WTC11 (cell line): ENCODE measurements around the gene PRR5L. TPM values are rescaled to one million over a fixed set of nuclear protein-coding genes. Genes with fewer than 3 reads are reported as not detected.
A peak's percentile ranks its signal among the peaks of the same experiment; 100 is the strongest.

Source experiments
- ATAC-seq: fragments of 200-7000 bp; cut with Tn5 transposase; 2 replicates; pipeline ENCODE4 v1.10.0; 2021; ENCODE audit warnings: mild to moderate bottlenecking, moderate library complexity
- CTCF ChIA-PET: fragments of 300-600 bp; sonication (Branson Sonifier 250); formaldehyde crosslinking; loops from one replicate; lab custom pipeline; 2021; ENCODE audit warnings: antibody characterized with exemption; lab: Charles Lee
- POLR2A ChIA-PET: fragments of 350-600 bp; sonication (Branson Sonifier 250); formaldehyde crosslinking; loops from one replicate; lab custom pipeline; 2021; ENCODE audit warnings: antibody characterized with exemption; lab: Charles Lee
- DNase-seq: peaks from one replicate; pipeline ENCODE4 v3.0.0; 2021; ENCODE audit warnings: low spot score
- H3K27ac Mint-ChIP-seq: 2 replicates; pipeline ENCODE4 v1.8.0; 2021; ENCODE audit warnings: mixed read lengths
- H3K27me3 Mint-ChIP-seq: 2 replicates; pipeline ENCODE4 v1.8.0; 2021; ENCODE audit warnings: low read depth, mild to moderate bottlenecking, moderate library complexity, mixed read lengths
- H3K36me3 Mint-ChIP-seq: 2 replicates; pipeline ENCODE4 v1.8.0; 2021; ENCODE audit warnings: mixed read lengths
- H3K4me1 Mint-ChIP-seq: 2 replicates; pipeline ENCODE4 v1.8.0; 2022; ENCODE audit warnings: mixed read lengths
- H3K4me3 Mint-ChIP-seq: 2 replicates; pipeline ENCODE4 v1.8.0; 2021; ENCODE audit warnings: mild to moderate bottlenecking, moderate library complexity, mixed read lengths
- H3K9me3 Mint-ChIP-seq: 2 replicates; pipeline ENCODE4 v1.8.0; 2021; ENCODE audit warnings: mixed read lengths
- ELF4 ChIP-seq: sonication (generic); formaldehyde crosslinking; IDR thresholded peaks from 2 replicates; pipeline ENCODE4 v1.8.1; 2022; ENCODE audit warnings: low read depth, mild to moderate bottlenecking, moderate library complexity, missing genetic modification reagents
- EMX1 ChIP-seq: fragments of 250-450 bp; sonication (Bioruptor Pico); IDR thresholded peaks from 2 replicates; pipeline ENCODE4 v1.8.0; 2021; ENCODE audit warnings: mild to moderate bottlenecking
- ETV6 ChIP-seq: sonication (generic); formaldehyde crosslinking; IDR thresholded peaks from 2 replicates; pipeline ENCODE4 v1.8.1; 2022; ENCODE audit warnings: mild to moderate bottlenecking, missing genetic modification reagents
- FOXJ3 ChIP-seq: sonication (generic); formaldehyde crosslinking; IDR thresholded peaks from 2 replicates; pipeline ENCODE4 v1.9.0; 2021; ENCODE audit warnings: missing genetic modification reagents, mild to moderate bottlenecking, borderline replicate concordance
- JUN ChIP-seq: sonication (generic); formaldehyde crosslinking; IDR thresholded peaks from 2 replicates; pipeline ENCODE4 v1.8.0; 2023; ENCODE audit warnings: mild to moderate bottlenecking, missing genetic modification reagents
- KAT7 ChIP-seq: sonication (generic); formaldehyde crosslinking; IDR thresholded peaks from 2 replicates; pipeline ENCODE4 v1.8.1; 2023; ENCODE audit warnings: missing genetic modification reagents, mild to moderate bottlenecking, borderline replicate concordance
- NR3C1 ChIP-seq: sonication (generic); formaldehyde crosslinking; conservative IDR thresholded peaks from 2 replicates; pipeline ENCODE4 v1.8.1; 2023; ENCODE audit warnings: low read depth, mild to moderate bottlenecking, missing genetic modification reagents
- OVOL2 ChIP-seq: fragments of 250-450 bp; sonication (Bioruptor Pico); IDR thresholded peaks from 2 replicates; pipeline ENCODE4 v1.9.0; 2021; ENCODE audit warnings: mild to moderate bottlenecking, borderline replicate concordance
- PRRX2 ChIP-seq: fragments of 250-450 bp; sonication (Bioruptor Pico); IDR thresholded peaks from 2 replicates; pipeline ENCODE4 v1.8.0; 2021; ENCODE audit warnings: mild to moderate bottlenecking
- SP1 ChIP-seq: sonication (generic); formaldehyde crosslinking; conservative IDR thresholded peaks from 2 replicates; pipeline ENCODE4 v1.8.1; 2022; ENCODE audit warnings: missing genetic modification reagents
- TP53 ChIP-seq: sonication (generic); formaldehyde crosslinking; IDR thresholded peaks from 2 replicates; pipeline ENCODE4 v1.8.1; 2023; ENCODE audit warnings: mild to moderate bottlenecking, missing genetic modification reagents
- ZNF232 ChIP-seq: sonication (generic); formaldehyde crosslinking; IDR thresholded peaks from 2 replicates; pipeline ENCODE4 v1.8.0; 2022; ENCODE audit warnings: mild to moderate bottlenecking, missing genetic modification reagents
- ZNF317 ChIP-seq: sonication (generic); formaldehyde crosslinking; IDR thresholded peaks from 2 replicates; pipeline ENCODE4 v1.8.1; 2023; ENCODE audit warnings: low read depth, mild to moderate bottlenecking, moderate library complexity, missing genetic modification reagents, borderline replicate concordance
- ZNF671 ChIP-seq: fragments of 250-450 bp; sonication (Bioruptor Pico); IDR thresholded peaks from 2 replicates; pipeline ENCODE4 v1.8.0; 2021; ENCODE audit warnings: mild to moderate bottlenecking
- total RNA-seq: library from RNA; stranded (reverse); gene quantifications from 3 replicates; pipeline ENCODE4 v1.2.3, GENCODE V29; 2021
- TF ChIP-seq, protein P1 (sequence below): fragments of 250-450 bp; sonication (Bioruptor Pico); conservative IDR thresholded peaks from 2 replicates; pipeline ENCODE4 v1.9.0; 2021; ENCODE audit warnings: mild to moderate bottlenecking
- TF ChIP-seq, protein P2 (sequence below): sonication (generic); formaldehyde crosslinking; IDR thresholded peaks from 2 replicates; pipeline ENCODE4 v1.8.1; 2022; ENCODE audit warnings: low read depth, mild to moderate bottlenecking, moderate library complexity, missing genetic modification reagents, borderline replicate concordance
- TF ChIP-seq, protein P3 (sequence below): fragments of 200-600 bp; IDR thresholded peaks from 2 replicates; pipeline ENCODE4 v1.8.0; 2022; ENCODE audit warnings: antibody characterized with exemption
- TF ChIP-seq, protein P4 (sequence below): fragments of 250-450 bp; sonication (Bioruptor Pico); IDR thresholded peaks from 2 replicates; pipeline ENCODE4 v2.1.2; 2022; ENCODE audit warnings: mild to moderate bottlenecking, moderate library complexity
- TF ChIP-seq, protein P5 (sequence below): sonication (generic); formaldehyde crosslinking; conservative IDR thresholded peaks from 2 replicates; pipeline ENCODE4 v1.8.1; 2022; ENCODE audit warnings: mild to moderate bottlenecking, missing genetic modification reagents
- TF ChIP-seq, protein P6 (sequence below): sonication (generic); formaldehyde crosslinking; IDR thresholded peaks from 2 replicates; pipeline ENCODE4 v1.8.1; 2023; ENCODE audit warnings: mild to moderate bottlenecking, missing genetic modification reagents, moderate library complexity

Gene PRR5L
- total RNA-seq, 1 experiment from 2014 or later: 3.9 TPM

DNA sequence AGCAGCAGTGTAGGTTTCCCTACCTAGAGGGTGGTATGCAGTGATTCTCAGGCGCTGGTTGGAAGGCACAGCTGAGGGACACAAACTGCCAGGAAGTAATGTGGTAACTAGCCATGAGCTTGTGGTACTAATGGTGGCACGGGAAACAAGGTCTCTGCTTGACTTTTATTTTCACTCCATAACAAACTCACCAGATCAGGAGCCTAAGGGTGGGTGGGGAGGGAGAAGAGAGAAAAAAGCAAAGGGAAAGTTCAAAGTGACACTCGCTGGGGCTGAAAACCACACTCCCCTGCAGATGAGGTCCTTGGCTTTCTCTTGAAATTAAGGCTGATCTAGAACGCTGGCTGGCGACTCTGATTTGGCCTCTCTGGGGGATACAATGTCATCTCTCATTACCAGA, 192.0 kb downstream of the PRR5L start:
- ChIA-PET POLR2A (no interaction called here), CTCF (interaction anchor here (1.0 to 1.7 kb wide), 3 partner anchors 9 to 196 kb away, joined by 3 to 6 read pairs (median 5); no protein-coding TSS in a partner anchor)
- no peaks in the 10 kb centered on the region for H3K9me3 Mint-ChIP-seq
- no peaks in the 10 kb centered on the region for H3K4me1 Mint-ChIP-seq
- H3K4me3 Mint-ChIP-seq: no peak overlapping the region
- H3K36me3 Mint-ChIP-seq: peaks cover 12% of the 10 kb centered on the region
- DNase-seq: no peak
- ATAC-seq: no peak
- H3K27ac Mint-ChIP-seq: no peak overlapping the region
- TF ChIP-seq, protein P1, sequence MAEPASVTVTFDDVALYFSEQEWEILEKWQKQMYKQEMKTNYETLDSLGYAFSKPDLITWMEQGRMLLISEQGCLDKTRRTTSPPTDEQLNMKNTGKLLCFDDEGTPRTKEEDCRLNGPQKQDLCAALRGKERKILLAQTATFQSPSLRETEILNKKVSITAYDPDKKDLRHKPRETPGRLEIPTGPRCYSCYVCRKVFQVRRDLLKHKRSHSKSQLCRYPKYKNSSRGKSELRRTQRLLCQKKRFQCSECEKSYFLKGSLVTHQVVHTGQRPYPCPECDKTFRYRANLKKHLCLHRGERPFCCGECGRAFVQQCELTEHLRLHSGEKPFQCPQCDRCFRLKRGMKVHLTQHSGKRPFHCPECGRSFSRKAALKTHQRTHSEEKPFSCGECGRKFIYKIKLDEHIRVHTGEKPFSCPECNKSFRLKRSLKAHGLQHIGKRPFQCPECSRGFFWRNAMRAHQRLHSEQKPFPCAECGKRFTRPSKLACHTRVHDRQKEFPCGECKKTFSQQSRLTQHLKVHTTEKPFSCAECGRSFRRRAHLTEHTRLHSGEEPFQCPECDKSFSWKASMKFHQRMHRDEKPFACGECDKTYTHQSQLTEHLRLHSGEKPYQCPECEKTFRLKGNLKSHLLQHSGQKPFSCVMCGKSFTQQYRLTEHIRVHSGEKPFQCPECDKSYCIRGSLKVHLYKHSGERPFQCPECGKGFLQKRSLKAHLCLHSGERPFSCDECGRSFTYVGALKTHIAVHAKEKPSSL (CRISPR knock-in tag): no peak
- H3K27me3 Mint-ChIP-seq: no peaks in the 10 kb centered on the region

DNA sequence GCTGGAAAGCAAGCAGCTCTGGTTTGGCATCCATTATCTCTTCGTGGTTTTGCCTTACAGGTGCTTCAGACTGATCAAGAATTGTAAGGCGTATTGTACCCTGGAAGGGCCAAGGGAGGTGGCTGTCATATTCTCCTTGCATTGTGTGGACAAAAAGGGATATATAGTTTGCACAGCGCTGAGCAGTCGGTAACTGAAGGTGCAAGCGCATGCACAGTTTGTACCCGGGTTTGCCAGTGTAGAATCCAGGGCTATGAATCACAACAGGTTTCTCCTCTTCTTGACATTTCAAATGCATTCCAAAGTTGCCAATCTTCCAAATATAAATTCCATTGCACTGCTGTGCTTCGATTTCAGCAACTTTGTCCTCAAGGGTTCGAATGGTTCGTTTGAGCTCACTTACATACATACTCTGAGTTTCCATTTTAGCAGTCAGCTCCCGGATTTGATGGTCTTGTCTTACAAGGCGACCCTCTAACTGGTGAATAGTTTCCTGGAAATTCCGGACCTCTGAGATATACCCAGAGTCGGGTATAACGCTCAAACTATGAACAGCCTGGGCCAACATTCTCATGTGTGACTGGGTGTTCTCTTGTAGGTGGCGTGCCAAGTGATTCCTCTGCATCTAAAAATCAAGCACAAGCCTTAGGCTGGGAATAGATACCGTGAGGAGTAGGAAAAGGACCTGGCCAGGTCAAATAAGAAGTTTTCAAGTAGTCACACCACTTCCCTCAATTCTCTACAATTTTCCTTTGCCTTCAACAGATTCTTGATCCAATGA, 194.1 kb downstream of the PRR5L start:
- H3K4me3 Mint-ChIP-seq: no peak overlapping the region
- H3K9me3 Mint-ChIP-seq: no peaks in the 10 kb centered on the region
- no peak for DNase-seq
- H3K4me1 Mint-ChIP-seq: no peaks in the 10 kb centered on the region
- ATAC-seq: no peak
- TF ChIP-seq, protein P2, sequence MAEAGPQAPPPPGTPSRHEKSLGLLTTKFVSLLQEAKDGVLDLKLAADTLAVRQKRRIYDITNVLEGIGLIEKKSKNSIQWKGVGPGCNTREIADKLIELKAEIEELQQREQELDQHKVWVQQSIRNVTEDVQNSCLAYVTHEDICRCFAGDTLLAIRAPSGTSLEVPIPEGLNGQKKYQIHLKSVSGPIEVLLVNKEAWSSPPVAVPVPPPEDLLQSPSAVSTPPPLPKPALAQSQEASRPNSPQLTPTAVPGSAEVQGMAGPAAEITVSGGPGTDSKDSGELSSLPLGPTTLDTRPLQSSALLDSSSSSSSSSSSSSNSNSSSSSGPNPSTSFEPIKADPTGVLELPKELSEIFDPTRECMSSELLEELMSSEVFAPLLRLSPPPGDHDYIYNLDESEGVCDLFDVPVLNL (CRISPR knock-in tag): no peak
- TF ChIP-seq ELF4 (CRISPR knock-in tag): no peak
- no peak for TF ChIP-seq TP53 (CRISPR knock-in tag)
- no peak for TF ChIP-seq SP1
- TF ChIP-seq JUN (CRISPR knock-in tag): no peak
- TF ChIP-seq KAT7 (CRISPR knock-in tag): no peak
- H3K27ac Mint-ChIP-seq: no peak overlapping the region
- peaks cover 12% of the 10 kb centered on the region for H3K36me3 Mint-ChIP-seq
- POLR2A ChIA-PET: no interaction called here
- CTCF ChIA-PET: no interaction called here
- no peaks in the 10 kb centered on the region for H3K27me3 Mint-ChIP-seq

DNA sequence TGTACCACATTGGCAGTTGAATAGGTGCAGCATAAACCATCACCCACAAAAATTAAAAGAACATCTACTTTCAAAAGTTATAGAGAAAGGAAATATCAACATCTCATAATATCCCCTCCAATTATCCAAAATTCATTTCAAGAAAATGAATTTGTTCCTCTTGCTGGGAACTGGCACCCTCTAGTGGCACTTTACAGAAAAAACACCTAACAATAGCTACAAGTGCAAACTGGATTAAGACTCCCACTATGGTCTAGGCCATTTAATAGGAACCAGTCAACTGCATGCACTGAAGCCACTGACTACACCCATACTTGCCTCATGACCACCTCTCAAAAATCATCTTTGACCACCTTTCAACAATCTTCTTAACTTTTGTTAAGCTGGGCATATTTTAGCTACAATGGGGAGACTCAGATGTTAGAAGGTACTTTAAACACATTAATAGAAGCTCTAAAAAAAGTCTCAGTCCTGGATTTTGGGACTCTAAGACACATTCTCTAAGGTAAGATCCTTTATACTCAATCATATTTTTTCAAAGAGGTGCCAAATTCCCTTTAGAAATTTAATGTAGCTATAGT, 196.7 kb downstream of the PRR5L start:
- ChIA-PET POLR2A (interaction anchor here (0.6 to 0.8 kb wide), 2 partner anchors 201 to 772 kb away, joined by 4 read pairs; no protein-coding TSS in a partner anchor), CTCF (interaction anchor here (0.6 to 2.0 kb wide), 41 partner anchors 8 to 882 kb away, joined by 3 to 49 read pairs (median 5); partner anchors contain the start of genes PRR5L and TRAF6)
- peak; percentile 60 for ATAC-seq
- Mint-ChIP-seq H3K9me3 (no peaks in the 10 kb centered on the region), H3K36me3 (peaks cover 12% of the 10 kb centered on the region), H3K27me3 (no peaks in the 10 kb centered on the region), H3K27ac (no peak overlapping the region), H3K4me1 (no peaks in the 10 kb centered on the region), H3K4me3 (no peak overlapping the region)
- TF ChIP-seq ZNF317 (CRISPR knock-in tag): no peak
- TF ChIP-seq, protein P3, sequence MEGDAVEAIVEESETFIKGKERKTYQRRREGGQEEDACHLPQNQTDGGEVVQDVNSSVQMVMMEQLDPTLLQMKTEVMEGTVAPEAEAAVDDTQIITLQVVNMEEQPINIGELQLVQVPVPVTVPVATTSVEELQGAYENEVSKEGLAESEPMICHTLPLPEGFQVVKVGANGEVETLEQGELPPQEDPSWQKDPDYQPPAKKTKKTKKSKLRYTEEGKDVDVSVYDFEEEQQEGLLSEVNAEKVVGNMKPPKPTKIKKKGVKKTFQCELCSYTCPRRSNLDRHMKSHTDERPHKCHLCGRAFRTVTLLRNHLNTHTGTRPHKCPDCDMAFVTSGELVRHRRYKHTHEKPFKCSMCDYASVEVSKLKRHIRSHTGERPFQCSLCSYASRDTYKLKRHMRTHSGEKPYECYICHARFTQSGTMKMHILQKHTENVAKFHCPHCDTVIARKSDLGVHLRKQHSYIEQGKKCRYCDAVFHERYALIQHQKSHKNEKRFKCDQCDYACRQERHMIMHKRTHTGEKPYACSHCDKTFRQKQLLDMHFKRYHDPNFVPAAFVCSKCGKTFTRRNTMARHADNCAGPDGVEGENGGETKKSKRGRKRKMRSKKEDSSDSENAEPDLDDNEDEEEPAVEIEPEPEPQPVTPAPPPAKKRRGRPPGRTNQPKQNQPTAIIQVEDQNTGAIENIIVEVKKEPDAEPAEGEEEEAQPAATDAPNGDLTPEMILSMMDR: peak; percentile 57
- no peak for DNase-seq

DNA sequence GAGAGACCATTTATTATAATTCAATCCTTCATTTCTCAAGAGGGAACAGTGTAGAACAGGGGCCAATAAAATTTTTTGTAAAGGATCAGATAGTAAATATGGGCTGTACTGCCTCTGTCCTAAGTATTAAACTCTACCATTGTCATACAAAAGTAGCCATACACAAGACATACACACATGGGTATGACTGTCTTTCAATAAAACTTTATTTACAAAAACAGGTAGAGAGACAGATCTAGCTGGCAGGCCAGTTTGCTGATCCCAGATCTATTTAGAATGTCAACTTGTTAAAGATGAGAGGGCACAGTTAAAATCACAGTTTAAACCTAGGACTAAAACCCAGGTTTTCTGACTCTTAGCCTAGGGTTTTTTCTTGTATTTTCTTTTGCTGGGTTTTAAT, 197.2 kb downstream of the PRR5L start:
- H3K36me3 Mint-ChIP-seq: peaks cover 12% of the 10 kb centered on the region
- ChIA-PET CTCF (interaction anchor here (0.6 to 2.0 kb wide), 41 partner anchors 8 to 883 kb away, joined by 3 to 49 read pairs (median 5); partner anchors contain the start of genes PRR5L and TRAF6), POLR2A (interaction anchor here (0.8 kb wide), 1 partner anchor 201 kb away, joined by 4 read pairs; no protein-coding TSS in a partner anchor)
- no peak for DNase-seq
- no peaks in the 10 kb centered on the region for H3K9me3 Mint-ChIP-seq
- no peak overlapping the region for H3K27ac Mint-ChIP-seq
- H3K4me1 Mint-ChIP-seq: no peaks in the 10 kb centered on the region
- H3K27me3 Mint-ChIP-seq: no peaks in the 10 kb centered on the region
- H3K4me3 Mint-ChIP-seq: no peak overlapping the region
- no peak for ATAC-seq
- TF ChIP-seq FOXJ3 (CRISPR knock-in tag) (no peak), ZNF671 (CRISPR knock-in tag) (no peak), PRRX2 (CRISPR knock-in tag) (no peak), OVOL2 (CRISPR knock-in tag) (no peak), ETV6 (no peak), EMX1 (CRISPR knock-in tag) (no peak), ZNF317 (CRISPR knock-in tag) (no peak), NR3C1 (CRISPR knock-in tag) (no peak), ZNF232 (CRISPR knock-in tag) (no peak)
- TF ChIP-seq, protein P4, sequence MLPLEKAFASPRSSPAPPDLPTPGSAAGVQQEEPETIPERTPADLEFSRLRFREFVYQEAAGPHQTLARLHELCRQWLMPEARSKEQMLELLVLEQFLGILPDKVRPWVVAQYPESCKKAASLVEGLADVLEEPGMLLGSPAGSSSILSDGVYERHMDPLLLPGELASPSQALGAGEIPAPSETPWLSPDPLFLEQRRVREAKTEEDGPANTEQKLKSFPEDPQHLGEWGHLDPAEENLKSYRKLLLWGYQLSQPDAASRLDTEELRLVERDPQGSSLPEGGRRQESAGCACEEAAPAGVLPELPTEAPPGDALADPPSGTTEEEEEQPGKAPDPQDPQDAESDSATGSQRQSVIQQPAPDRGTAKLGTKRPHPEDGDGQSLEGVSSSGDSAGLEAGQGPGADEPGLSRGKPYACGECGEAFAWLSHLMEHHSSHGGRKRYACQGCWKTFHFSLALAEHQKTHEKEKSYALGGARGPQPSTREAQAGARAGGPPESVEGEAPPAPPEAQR (CRISPR knock-in tag): no peak
- TF ChIP-seq, protein P5, sequence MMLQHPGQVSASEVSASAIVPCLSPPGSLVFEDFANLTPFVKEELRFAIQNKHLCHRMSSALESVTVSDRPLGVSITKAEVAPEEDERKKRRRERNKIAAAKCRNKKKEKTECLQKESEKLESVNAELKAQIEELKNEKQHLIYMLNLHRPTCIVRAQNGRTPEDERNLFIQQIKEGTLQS (CRISPR knock-in tag): no peak
- TF ChIP-seq, protein P6, sequence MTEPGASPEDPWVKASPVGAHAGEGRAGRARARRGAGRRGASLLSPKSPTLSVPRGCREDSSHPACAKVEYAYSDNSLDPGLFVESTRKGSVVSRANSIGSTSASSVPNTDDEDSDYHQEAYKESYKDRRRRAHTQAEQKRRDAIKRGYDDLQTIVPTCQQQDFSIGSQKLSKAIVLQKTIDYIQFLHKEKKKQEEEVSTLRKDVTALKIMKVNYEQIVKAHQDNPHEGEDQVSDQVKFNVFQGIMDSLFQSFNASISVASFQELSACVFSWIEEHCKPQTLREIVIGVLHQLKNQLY (CRISPR knock-in tag): no peak
